Stimulated activated CD4-positive, alpha-beta T cell treated with anti-CD3 and anti-CD28 coated beads, Interleukin-1b, Interleukin-23, amount 100 ng/mL, for 4 hours (primary cell): ENCODE data around the gene GMNC.

Source experiments
- DNase-seq, 2 donors: peaks; one replicate each; pipeline ENCODE4 v3.0.0-alpha.2; 2020; ENCODE audit warnings: low read depth in 2 of 2

GMNC gene

GRCh38 chr3:190849607-190850006 lies 12.9 kb downstream of the GMNC start:
- DNase-seq: no peak

- DNase-seq: no peak
Measured at GRCh38 chr3:190848870-190849269, 13.6 kb downstream of the GMNC start.

DNA sequence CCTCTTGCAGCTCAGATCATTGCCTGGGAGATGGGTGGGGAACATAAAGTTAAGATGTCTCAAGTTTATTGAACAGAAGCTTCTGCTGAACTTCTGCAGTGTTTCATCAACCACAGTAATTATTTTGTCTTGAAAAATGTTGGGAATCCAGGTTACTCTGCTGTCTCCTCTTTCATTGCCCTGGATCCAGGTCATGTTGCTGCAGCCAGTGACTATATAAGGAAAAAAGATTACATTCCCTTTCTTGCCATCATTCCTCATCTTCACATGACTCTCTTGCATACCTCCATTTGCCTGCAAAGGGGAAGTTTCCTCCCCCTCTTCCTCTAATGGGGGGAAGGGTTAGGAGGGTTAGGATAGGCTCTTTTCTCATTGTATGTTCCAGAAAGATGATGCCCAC lies 15.1 kb downstream of the GMNC start:
- DNase-seq: no peak

DNA sequence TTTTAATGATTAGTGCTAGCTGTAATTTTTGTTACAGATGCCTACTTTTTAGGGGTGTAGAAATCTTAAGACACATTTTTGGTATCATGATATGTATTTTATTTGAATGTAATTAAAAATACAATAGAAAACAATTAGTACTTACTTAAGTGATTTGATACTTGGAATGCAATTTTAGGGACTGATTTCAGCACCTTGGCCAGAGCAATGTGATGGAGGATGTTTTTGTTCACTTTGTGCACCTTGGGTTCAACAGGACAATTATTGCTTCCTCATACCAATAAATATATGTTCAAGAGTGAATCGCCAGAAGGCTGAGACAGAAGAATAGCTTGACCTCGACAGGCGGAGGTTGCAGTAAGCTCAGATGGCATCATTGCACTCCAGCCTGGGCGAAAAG lies 22.3 kb downstream of the GMNC start:
- no peak for DNase-seq

DNA sequence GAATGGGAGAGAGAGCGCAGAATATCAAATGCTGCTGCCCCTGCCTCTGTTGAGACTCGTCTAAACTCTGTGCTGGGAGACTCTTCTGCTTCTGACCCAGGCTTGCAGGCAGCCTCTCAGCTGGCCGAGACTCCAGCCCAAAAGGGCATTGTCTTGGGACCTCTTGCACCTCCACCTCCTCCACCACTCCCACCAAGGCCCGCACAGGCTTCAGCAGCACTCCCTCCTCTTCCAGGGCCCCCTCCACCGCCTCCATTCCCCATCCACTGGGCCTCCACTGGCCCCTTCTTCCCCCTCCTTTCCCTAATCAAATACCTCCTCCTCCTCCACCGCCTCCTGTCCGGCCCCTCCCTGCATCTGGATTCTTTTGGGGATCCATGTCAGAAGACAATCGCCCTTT lies 31.3 kb downstream of the GMNC start:
- DNase-seq: no peak

DNA sequence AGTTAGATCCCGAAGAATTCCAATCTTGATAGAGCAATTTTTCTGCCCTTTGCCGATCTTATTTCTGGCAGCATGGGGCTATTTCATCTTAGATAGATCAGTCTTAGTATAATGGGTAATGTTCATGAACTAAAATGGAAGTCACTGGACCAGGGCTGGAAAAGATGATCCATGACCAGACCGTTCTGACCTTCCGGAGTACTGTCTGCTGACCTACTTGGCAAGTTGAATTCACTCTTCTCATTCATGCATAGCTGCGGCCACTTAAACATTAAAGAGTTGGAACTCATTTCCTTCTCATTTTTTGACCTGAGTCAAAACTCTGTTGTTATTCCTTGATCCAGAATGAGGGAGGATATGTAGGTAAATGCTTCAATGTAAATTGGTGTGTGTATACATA lies 32.5 kb downstream of the GMNC start:
- no peak for DNase-seq

- no peak for DNase-seq
Measured at GRCh38 chr3:190826018-190826417, 36.5 kb downstream of the GMNC start.

DNA sequence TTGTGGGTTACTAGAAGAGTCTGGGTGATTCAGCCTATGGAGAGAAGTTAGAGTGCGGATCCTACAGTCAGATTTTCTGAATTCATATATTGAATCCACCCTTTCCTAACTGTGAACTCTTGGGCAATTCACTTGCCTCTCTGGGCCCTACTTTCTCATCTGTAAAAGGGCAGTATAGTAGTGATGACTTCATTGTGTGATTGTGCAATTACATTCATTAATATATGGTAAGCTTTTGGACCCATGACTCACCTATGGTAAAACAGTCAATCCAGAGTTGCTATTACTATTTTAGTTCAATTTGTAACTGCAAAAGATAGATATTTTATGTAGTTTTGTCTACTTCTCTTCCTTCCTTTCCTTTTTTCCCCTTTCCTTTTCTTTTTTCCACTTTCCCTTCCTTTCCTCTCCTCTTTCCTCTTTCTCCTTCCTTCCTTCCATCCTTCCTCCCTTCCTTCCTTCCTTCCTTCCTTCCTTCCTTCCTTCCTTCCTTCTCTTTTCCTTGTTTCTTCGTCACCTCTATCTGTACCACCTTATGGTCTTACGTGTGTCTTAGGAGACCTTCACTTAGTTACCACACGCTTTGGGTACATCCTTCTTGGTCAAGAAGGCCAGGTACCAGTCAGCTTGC lies 37.0 kb downstream of the GMNC start:
- DNase-seq: no peak

DNA sequence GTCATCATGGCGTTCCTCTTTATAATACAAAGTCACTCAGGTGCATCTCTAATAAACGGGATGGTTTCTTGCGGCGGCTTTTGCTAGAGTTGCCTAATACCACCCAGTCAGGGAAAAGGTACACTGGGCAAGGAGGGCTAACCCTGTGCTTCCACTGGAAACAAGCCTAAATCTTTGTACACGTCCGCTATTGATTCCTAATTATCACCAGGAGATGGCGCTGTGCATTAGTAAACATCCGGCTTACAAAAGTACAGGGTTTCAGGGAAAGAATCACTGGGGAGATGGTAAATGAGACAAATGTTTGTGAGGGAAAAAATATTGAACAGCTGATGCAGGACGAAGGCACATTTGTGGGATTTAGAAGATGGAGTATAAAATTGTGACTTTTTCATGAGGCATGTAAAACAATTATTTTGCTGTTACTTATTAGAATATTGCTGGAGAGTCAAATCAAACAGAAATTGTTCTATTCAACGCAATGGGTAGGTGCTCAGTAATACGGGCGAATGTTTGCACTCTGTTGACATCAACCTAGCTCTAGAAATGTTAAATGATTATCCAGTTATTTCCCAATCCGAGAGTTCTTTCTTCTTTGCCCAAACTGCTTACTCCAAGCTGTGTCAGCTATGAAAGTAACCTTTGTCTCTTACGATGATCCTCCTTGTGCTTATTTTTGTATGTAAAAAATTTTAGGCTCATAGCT lies 50.6 kb downstream of the GMNC start:
- DNase-seq: no peak

GRCh38 chr3:190810957-190811356 lies 51.5 kb downstream of the GMNC start:
- DNase-seq: no peak

DNA sequence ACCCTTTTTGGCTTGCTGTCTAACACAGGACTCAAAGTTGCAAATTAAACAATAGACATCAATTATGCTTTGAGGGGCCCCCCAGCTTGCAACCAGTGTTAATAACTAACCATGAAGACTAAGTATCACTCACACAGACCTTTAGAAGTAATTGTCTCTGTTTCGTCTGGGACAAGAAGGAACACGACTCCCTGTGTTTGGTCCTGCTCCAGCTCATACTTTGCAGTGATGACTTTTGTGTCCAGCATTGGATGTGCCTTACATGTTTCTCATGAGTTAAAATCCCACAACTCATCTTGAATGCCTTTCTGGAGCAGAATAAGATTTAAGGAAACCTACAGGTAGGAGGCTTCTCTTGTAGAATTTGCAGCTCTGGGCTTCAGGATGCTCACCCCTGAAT lies 53.1 kb downstream of the GMNC start:
- DNase-seq: no peak

DNA sequence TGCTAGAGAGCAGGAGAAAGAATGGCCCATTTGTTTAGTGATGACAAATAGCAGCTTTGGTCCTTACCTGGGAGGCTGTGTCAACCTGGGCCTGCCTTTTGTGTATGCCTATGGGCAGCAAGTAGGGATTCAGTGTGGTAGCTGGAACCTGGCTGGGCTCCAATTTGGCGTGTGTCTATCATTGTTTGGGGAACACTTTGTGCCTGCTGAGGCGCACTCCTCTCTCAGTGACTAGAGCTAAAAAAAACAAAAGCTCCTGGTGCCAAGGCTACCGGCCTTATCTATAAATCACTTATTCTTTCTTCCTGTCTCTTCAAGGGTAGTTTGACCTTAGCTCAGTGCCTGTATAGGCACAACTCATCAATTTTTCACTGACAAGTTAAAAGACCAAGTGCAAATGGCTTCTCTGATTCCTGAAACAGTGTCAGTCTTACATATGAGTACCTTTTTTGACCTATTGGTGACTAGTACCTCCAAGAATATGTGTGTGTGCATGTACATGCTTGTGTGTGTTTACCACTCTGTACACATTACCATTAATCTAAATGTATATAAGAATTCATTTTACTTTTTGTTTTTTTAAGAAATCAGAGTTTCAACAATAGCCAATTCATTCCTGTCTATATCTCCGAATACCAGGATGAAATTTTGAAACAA lies 54.6 kb downstream of the GMNC start:
- no peak for DNase-seq
